ENCODE data around the gene CLMN. TPM values are rescaled to one million over a fixed set of nuclear protein-coding genes. Genes with fewer than 3 reads are reported as not detected.

The CLMN gene
- total RNA-seq, 1 donor from 2014 or later = 2.1 TPM

- Histone ChIP-seq H3K4me1 (ENCODE audit: control insufficient read depth in 3 of 3, insufficient read depth in 3 of 3, low read length in 3 of 3) (no peaks in the 10 kb centered on the region), H3K4me3 (ENCODE audit: low read length in 3 of 3) (no peak overlapping the region)
These were observed 14.3 kb upstream of the CLMN start for GRCh38 chr14:95334044-95334443.

GRCh38 chr14:95332641-95333040 lies 12.9 kb upstream of the CLMN start:
- no peak overlapping the region for H3K27ac ChIP-seq (ENCODE audit: low read depth, low read length)
- H3K36me3 ChIP-seq (ENCODE audit: control insufficient read depth in 3 of 3, insufficient read depth in 3 of 3, low read length in 3 of 3) = no peaks in the 10 kb centered on the region
- H3K27me3 ChIP-seq (ENCODE audit: control insufficient read depth in 3 of 3, insufficient read depth in 3 of 3, low read length in 3 of 3) = peaks cover 0 to 24% (median 5%) of the 10 kb centered on the region in 3 donors
- H3K9me3 ChIP-seq (ENCODE audit: control insufficient read depth in 3 of 3, low read length in 3 of 3) = peaks cover 0 to 4% (median 0%) of the 10 kb centered on the region in 3 donors
- H3K4me3 ChIP-seq (ENCODE audit: low read length in 3 of 3) = no peak overlapping the region
- no peak overlapping the region for H3K9ac ChIP-seq (ENCODE audit: low read depth in 1 of 3, low read length in 3 of 3)
- no peaks in the 10 kb centered on the region for H3K4me1 ChIP-seq (ENCODE audit: control insufficient read depth in 3 of 3, insufficient read depth in 3 of 3, low read length in 3 of 3)

More at GRCh38 chr14:95334044-95334443, 14.3 kb upstream of the CLMN start:
- Histone ChIP-seq H3K27me3 (ENCODE audit: control insufficient read depth in 3 of 3, insufficient read depth in 3 of 3, low read length in 3 of 3) (peaks cover 3 to 24% (median 5%) of the 10 kb centered on the region in 3 donors), H3K36me3 (ENCODE audit: control insufficient read depth in 3 of 3, insufficient read depth in 3 of 3, low read length in 3 of 3) (no peaks in the 10 kb centered on the region), H3K27ac (ENCODE audit: low read depth, low read length) (no peak overlapping the region), H3K9me3 (ENCODE audit: control insufficient read depth in 3 of 3, low read length in 3 of 3) (peaks cover 0 to 4% (median 0%) of the 10 kb centered on the region in 3 donors), H3K9ac (ENCODE audit: low read depth in 1 of 3, low read length in 3 of 3) (no peak overlapping the region)

- Histone ChIP-seq H3K9ac (ENCODE audit: low read depth in 1 of 3, low read length in 3 of 3) (no peak overlapping the region), H3K4me1 (ENCODE audit: control insufficient read depth in 3 of 3, insufficient read depth in 3 of 3, low read length in 3 of 3) (no peaks in the 10 kb centered on the region), H3K27ac (ENCODE audit: low read depth, low read length) (no peak overlapping the region), H3K27me3 (ENCODE audit: control insufficient read depth in 3 of 3, insufficient read depth in 3 of 3, low read length in 3 of 3) (peaks cover 0 to 19% (median 5%) of the 10 kb centered on the region in 3 donors), H3K36me3 (ENCODE audit: control insufficient read depth in 3 of 3, insufficient read depth in 3 of 3, low read length in 3 of 3) (no peaks in the 10 kb centered on the region), H3K4me3 (ENCODE audit: low read length in 3 of 3) (no peak overlapping the region), H3K9me3 (ENCODE audit: control insufficient read depth in 3 of 3, low read length in 3 of 3) (peaks cover 0 to 4% (median 0%) of the 10 kb centered on the region in 3 donors)
These were observed 12.2 kb upstream of the CLMN start for GRCh38 chr14:95331708-95332408.

GRCh38 chr14:95330591-95331370 lies 11.1 kb upstream of the CLMN start:
- no peak overlapping the region for H3K27ac ChIP-seq (ENCODE audit: low read depth, low read length)
- H3K36me3 ChIP-seq (ENCODE audit: control insufficient read depth in 3 of 3, insufficient read depth in 3 of 3, low read length in 3 of 3) = no peaks in the 10 kb centered on the region
- peaks cover 0 to 4% (median 0%) of the 10 kb centered on the region in 3 donors for H3K9me3 ChIP-seq (ENCODE audit: control insufficient read depth in 3 of 3, low read length in 3 of 3)
- no peak overlapping the region for H3K4me3 ChIP-seq (ENCODE audit: low read length in 3 of 3)
- H3K9ac ChIP-seq (ENCODE audit: low read depth in 1 of 3, low read length in 3 of 3) = no peak overlapping the region
- no peaks in the 10 kb centered on the region for H3K4me1 ChIP-seq (ENCODE audit: control insufficient read depth in 3 of 3, insufficient read depth in 3 of 3, low read length in 3 of 3)
- H3K27me3 ChIP-seq (ENCODE audit: control insufficient read depth in 3 of 3, insufficient read depth in 3 of 3, low read length in 3 of 3) = peaks cover 0 to 9% (median under 1%) of the 10 kb centered on the region in 3 donors

GRCh38 chr14:95329941-95330340 lies 10.2 kb upstream of the CLMN start:
- Histone ChIP-seq H3K36me3 (ENCODE audit: control insufficient read depth in 3 of 3, insufficient read depth in 3 of 3, low read length in 3 of 3) (no peaks in the 10 kb centered on the region), H3K9ac (ENCODE audit: low read depth in 1 of 3, low read length in 3 of 3) (no peak overlapping the region), H3K27ac (ENCODE audit: low read depth, low read length) (no peak overlapping the region), H3K27me3 (ENCODE audit: control insufficient read depth in 3 of 3, insufficient read depth in 3 of 3, low read length in 3 of 3) (peaks cover 0 to 6% (median 0%) of the 10 kb centered on the region in 3 donors), H3K4me1 (ENCODE audit: control insufficient read depth in 3 of 3, insufficient read depth in 3 of 3, low read length in 3 of 3) (no peaks in the 10 kb centered on the region), H3K4me3 (ENCODE audit: low read length in 3 of 3) (no peak overlapping the region), H3K9me3 (ENCODE audit: control insufficient read depth in 3 of 3, low read length in 3 of 3) (no peaks in the 10 kb centered on the region)

- Histone ChIP-seq H3K27ac (ENCODE audit: low read depth, low read length) (no peak overlapping the region), H3K9ac (ENCODE audit: low read depth in 1 of 3, low read length in 3 of 3) (no peak overlapping the region)
These were observed 9.2 kb upstream of the CLMN start for GRCh38 chr14:95328729-95329503.

GRCh38 chr14:95327558-95328374 lies 8.1 kb upstream of the CLMN start:
- Histone ChIP-seq H3K27me3 (ENCODE audit: control insufficient read depth in 3 of 3, insufficient read depth in 3 of 3, low read length in 3 of 3) (peaks cover 0 to 6% (median 0%) of the 10 kb centered on the region in 3 donors), H3K9ac (ENCODE audit: low read depth in 1 of 3, low read length in 3 of 3) (no peak overlapping the region), H3K4me3 (ENCODE audit: low read length in 3 of 3) (no peak overlapping the region), H3K4me1 (ENCODE audit: control insufficient read depth in 3 of 3, insufficient read depth in 3 of 3, low read length in 3 of 3) (no peaks in the 10 kb centered on the region), H3K36me3 (ENCODE audit: control insufficient read depth in 3 of 3, insufficient read depth in 3 of 3, low read length in 3 of 3) (no peaks in the 10 kb centered on the region), H3K27ac (ENCODE audit: low read depth, low read length) (no peak overlapping the region), H3K9me3 (ENCODE audit: control insufficient read depth in 3 of 3, low read length in 3 of 3) (no peaks in the 10 kb centered on the region)

More at GRCh38 chr14:95328729-95329503, 9.2 kb upstream of the CLMN start:
- Histone ChIP-seq H3K36me3 (ENCODE audit: control insufficient read depth in 3 of 3, insufficient read depth in 3 of 3, low read length in 3 of 3) (no peaks in the 10 kb centered on the region), H3K9me3 (ENCODE audit: control insufficient read depth in 3 of 3, low read length in 3 of 3) (no peaks in the 10 kb centered on the region), H3K4me1 (ENCODE audit: control insufficient read depth in 3 of 3, insufficient read depth in 3 of 3, low read length in 3 of 3) (no peaks in the 10 kb centered on the region), H3K4me3 (ENCODE audit: low read length in 3 of 3) (no peak overlapping the region), H3K27me3 (ENCODE audit: control insufficient read depth in 3 of 3, insufficient read depth in 3 of 3, low read length in 3 of 3) (peaks cover 0 to 6% (median 0%) of the 10 kb centered on the region in 3 donors)

- no peak overlapping the region for H3K4me3 ChIP-seq (ENCODE audit: low read length in 3 of 3)
- H3K9me3 ChIP-seq (ENCODE audit: control insufficient read depth in 3 of 3, low read length in 3 of 3) = no peaks in the 10 kb centered on the region
- peaks cover 0 to 6% (median 0%) of the 10 kb centered on the region in 3 donors for H3K27me3 ChIP-seq (ENCODE audit: control insufficient read depth in 3 of 3, insufficient read depth in 3 of 3, low read length in 3 of 3)
- H3K27ac ChIP-seq (ENCODE audit: low read depth, low read length) = no peak overlapping the region
- no peaks in the 10 kb centered on the region for H3K36me3 ChIP-seq (ENCODE audit: control insufficient read depth in 3 of 3, insufficient read depth in 3 of 3, low read length in 3 of 3)
- H3K9ac ChIP-seq (ENCODE audit: low read depth in 1 of 3, low read length in 3 of 3) = no peak overlapping the region
- H3K4me1 ChIP-seq (ENCODE audit: control insufficient read depth in 3 of 3, insufficient read depth in 3 of 3, low read length in 3 of 3) = no peaks in the 10 kb centered on the region
These were observed 7.3 kb upstream of the CLMN start for GRCh38 chr14:95326987-95327386.

- no peak overlapping the region for H3K4me3 ChIP-seq (ENCODE audit: low read length in 3 of 3)
- no peaks in the 10 kb centered on the region for H3K9me3 ChIP-seq (ENCODE audit: control insufficient read depth in 3 of 3, low read length in 3 of 3)
- no peaks in the 10 kb centered on the region for H3K27me3 ChIP-seq (ENCODE audit: control insufficient read depth in 3 of 3, insufficient read depth in 3 of 3, low read length in 3 of 3)
- H3K27ac ChIP-seq (ENCODE audit: low read depth, low read length) = no peak overlapping the region
- H3K36me3 ChIP-seq (ENCODE audit: control insufficient read depth in 3 of 3, insufficient read depth in 3 of 3, low read length in 3 of 3) = no peaks in the 10 kb centered on the region
- peaks cover 0 to 12% (median 8%) of the 10 kb centered on the region in 3 donors for H3K4me1 ChIP-seq (ENCODE audit: control insufficient read depth in 3 of 3, insufficient read depth in 3 of 3, low read length in 3 of 3)
- H3K9ac ChIP-seq (ENCODE audit: low read depth in 1 of 3, low read length in 3 of 3) = no peak overlapping the region
These were observed 4.2 kb upstream of the CLMN start for GRCh38 chr14:95323917-95324316.

All from skeletal muscle tissue (tissue), 4 donors.